HG02938 (cell line): ENCODE measurements around the gene BARX2.

Source experiments
- ATAC-seq: cut with Tn5 transposase; IDR thresholded peaks from one replicate; pipeline ENCODE4 v1.9.1; 2021; ENCODE audit warnings: mild to moderate bottlenecking, moderate library complexity; ENCODE audit not compliant: unreplicated experiment

Gene BARX2

GRCh38 chr11:129435499-129436245, 60.0 kb downstream of the BARX2 start:
- no peak for ATAC-seq

GRCh38 chr11:129436573-129436972, 60.9 kb downstream of the BARX2 start:
- ATAC-seq = no peak

- no peak for ATAC-seq
Measured at GRCh38 chr11:129440028-129440713, 64.5 kb downstream of the BARX2 start.

GRCh38 chr11:129442171-129442570, 66.5 kb downstream of the BARX2 start:
- ATAC-seq = no peak

- ATAC-seq = no peak
Measured at GRCh38 chr11:129443276-129443675, 67.6 kb downstream of the BARX2 start.

- no peak for ATAC-seq
Measured at GRCh38 chr11:129444274-129444673, 68.6 kb downstream of the BARX2 start.

- no peak for ATAC-seq
Measured at GRCh38 chr11:129445226-129445625, 69.6 kb downstream of the BARX2 start.

GRCh38 chr11:129446572-129446971, 70.9 kb downstream of the BARX2 start:
- no peak for ATAC-seq

GRCh38 chr11:129447654-129448239, 72.1 kb downstream of the BARX2 start:
- no peak for ATAC-seq

GRCh38 chr11:129451524-129451923, 75.9 kb downstream of the BARX2 start:
- no peak for ATAC-seq

- ATAC-seq = no peak
Measured at GRCh38 chr11:129453293-129453721, 77.7 kb downstream of the BARX2 start.

- ATAC-seq = no peak
Measured at GRCh38 chr11:129455101-129455500, 79.5 kb downstream of the BARX2 start.

GRCh38 chr11:129455756-129456655, 80.4 kb downstream of the BARX2 start:
- ATAC-seq = no peak

GRCh38 chr11:129457321-129457720, 81.7 kb downstream of the BARX2 start:
- ATAC-seq = no peak

GRCh38 chr11:129458278-129458677, 82.6 kb downstream of the BARX2 start:
- ATAC-seq = no peak

- ATAC-seq = no peak
Measured at GRCh38 chr11:129458756-129459535, 83.3 kb downstream of the BARX2 start.

GRCh38 chr11:129460714-129461113, 85.1 kb downstream of the BARX2 start:
- ATAC-seq = no peak

GRCh38 chr11:129484068-129484467, 108.4 kb downstream of the BARX2 start:
- no peak for ATAC-seq

GRCh38 chr11:129489249-129489648, 113.6 kb downstream of the BARX2 start:
- no peak for ATAC-seq

- no peak for ATAC-seq
Measured at GRCh38 chr11:129490004-129490403, 114.4 kb downstream of the BARX2 start.
